Liver (tissue), 3 donors: ENCODE data around the gene MCM9.

ENCODE experiments used
- ATF3 ChIP-seq: IDR thresholded peaks from 2 replicates; pipeline ENCODE4 v1.6.1; 2016; ENCODE audit warnings: antibody characterized with exemption
- EGR1 ChIP-seq, 2 donors: IDR thresholded peaks; 2 replicates each; pipeline ENCODE4 v1.6.1; 2016 to 2018; ENCODE audit warnings: antibody characterized with exemption in 2 of 2, low read depth in 2 of 2
- FOXA1 ChIP-seq: IDR thresholded peaks from 2 replicates; pipeline ENCODE4 v1.6.1; 2016; ENCODE audit warnings: antibody characterized with exemption
- JUND ChIP-seq, 2 donors: IDR thresholded peaks; 2 replicates each; pipeline ENCODE4 v1.6.1; 2016; ENCODE audit warnings: antibody characterized with exemption in 2 of 2
- RAD21 ChIP-seq, 2 donors: IDR thresholded peaks; 2 replicates each; pipeline ENCODE4 v1.6.1; 2016; ENCODE audit warnings: antibody characterized with exemption in 2 of 2, mild to moderate bottlenecking in 2 of 2
- RXRA ChIP-seq, 2 donors: IDR thresholded peaks; 2 replicates each; pipeline ENCODE4 v1.6.1; 2017 to 2018; ENCODE audit warnings: antibody characterized with exemption in 2 of 2, mild to moderate bottlenecking in 1 of 2
- TAF1 ChIP-seq: conservative IDR thresholded peaks from 2 replicates; pipeline ENCODE4 v1.6.1; 2016; ENCODE audit warnings: antibody characterized with exemption, mild to moderate bottlenecking
- YY1 ChIP-seq: IDR thresholded peaks from 2 replicates; pipeline ENCODE4 v1.6.1; 2016; ENCODE audit warnings: antibody characterized with exemption, mild to moderate bottlenecking
- TF ChIP-seq, protein P1 (sequence below): IDR thresholded peaks from 2 replicates; pipeline ENCODE4 v1.6.1; 2016; ENCODE audit warnings: antibody characterized with exemption, mild to moderate bottlenecking
- TF ChIP-seq, protein P2 (sequence below): IDR thresholded peaks from 2 replicates; pipeline ENCODE4 v1.6.1; 2016; ENCODE audit warnings: antibody characterized with exemption
- TF ChIP-seq, protein P3 (sequence below): fragments of 150-350 bp; IDR thresholded peaks from 2 replicates; pipeline ENCODE4 v1.5.1; 2017; ENCODE audit warnings: improper control_type of control experiment, low read depth, low read length; ENCODE audit not compliant: missing input control
- donor health status: healthy.
- donor health status: healthy.

DNA sequence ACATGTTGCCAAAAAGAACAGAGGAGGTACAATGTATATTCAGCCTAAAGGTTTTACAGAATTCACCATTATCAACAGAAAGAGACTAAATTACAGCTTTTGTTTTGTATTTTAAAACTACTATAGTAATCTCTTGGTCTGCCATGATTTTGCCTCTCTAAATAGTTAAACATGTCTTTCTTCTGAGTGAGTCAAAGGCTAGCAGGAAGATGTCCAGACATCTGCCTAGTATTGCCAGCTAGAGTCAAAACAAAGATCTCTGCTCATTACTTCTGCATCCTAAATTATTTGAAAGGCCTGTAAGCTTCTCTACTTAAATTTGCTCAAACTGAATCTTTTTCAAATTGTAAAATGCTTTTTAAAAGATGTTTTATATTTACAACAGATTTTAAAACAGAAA, 32.2 kb downstream of the MCM9 start:
- TF ChIP-seq, protein P1, sequence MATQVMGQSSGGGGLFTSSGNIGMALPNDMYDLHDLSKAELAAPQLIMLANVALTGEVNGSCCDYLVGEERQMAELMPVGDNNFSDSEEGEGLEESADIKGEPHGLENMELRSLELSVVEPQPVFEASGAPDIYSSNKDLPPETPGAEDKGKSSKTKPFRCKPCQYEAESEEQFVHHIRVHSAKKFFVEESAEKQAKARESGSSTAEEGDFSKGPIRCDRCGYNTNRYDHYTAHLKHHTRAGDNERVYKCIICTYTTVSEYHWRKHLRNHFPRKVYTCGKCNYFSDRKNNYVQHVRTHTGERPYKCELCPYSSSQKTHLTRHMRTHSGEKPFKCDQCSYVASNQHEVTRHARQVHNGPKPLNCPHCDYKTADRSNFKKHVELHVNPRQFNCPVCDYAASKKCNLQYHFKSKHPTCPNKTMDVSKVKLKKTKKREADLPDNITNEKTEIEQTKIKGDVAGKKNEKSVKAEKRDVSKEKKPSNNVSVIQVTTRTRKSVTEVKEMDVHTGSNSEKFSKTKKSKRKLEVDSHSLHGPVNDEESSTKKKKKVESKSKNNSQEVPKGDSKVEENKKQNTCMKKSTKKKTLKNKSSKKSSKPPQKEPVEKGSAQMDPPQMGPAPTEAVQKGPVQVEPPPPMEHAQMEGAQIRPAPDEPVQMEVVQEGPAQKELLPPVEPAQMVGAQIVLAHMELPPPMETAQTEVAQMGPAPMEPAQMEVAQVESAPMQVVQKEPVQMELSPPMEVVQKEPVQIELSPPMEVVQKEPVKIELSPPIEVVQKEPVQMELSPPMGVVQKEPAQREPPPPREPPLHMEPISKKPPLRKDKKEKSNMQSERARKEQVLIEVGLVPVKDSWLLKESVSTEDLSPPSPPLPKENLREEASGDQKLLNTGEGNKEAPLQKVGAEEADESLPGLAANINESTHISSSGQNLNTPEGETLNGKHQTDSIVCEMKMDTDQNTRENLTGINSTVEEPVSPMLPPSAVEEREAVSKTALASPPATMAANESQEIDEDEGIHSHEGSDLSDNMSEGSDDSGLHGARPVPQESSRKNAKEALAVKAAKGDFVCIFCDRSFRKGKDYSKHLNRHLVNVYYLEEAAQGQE = no peak
- TF ChIP-seq ATF3 = no peak
- TF ChIP-seq, protein P2, sequence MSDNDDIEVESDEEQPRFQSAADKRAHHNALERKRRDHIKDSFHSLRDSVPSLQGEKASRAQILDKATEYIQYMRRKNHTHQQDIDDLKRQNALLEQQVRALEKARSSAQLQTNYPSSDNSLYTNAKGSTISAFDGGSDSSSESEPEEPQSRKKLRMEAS = no peak
- TF ChIP-seq, protein P3, sequence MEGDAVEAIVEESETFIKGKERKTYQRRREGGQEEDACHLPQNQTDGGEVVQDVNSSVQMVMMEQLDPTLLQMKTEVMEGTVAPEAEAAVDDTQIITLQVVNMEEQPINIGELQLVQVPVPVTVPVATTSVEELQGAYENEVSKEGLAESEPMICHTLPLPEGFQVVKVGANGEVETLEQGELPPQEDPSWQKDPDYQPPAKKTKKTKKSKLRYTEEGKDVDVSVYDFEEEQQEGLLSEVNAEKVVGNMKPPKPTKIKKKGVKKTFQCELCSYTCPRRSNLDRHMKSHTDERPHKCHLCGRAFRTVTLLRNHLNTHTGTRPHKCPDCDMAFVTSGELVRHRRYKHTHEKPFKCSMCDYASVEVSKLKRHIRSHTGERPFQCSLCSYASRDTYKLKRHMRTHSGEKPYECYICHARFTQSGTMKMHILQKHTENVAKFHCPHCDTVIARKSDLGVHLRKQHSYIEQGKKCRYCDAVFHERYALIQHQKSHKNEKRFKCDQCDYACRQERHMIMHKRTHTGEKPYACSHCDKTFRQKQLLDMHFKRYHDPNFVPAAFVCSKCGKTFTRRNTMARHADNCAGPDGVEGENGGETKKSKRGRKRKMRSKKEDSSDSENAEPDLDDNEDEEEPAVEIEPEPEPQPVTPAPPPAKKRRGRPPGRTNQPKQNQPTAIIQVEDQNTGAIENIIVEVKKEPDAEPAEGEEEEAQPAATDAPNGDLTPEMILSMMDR = no peak
- TF ChIP-seq RAD21 (IDR thresholded peaks at IDR 0.05) = no peak
- TF ChIP-seq RXRA (IDR thresholded peaks at IDR 0.05) = no peak
- no peak for TF ChIP-seq EGR1 (IDR thresholded peaks at IDR 0.05; ENCODE audit: low read depth in 2 of 2)
- no peak for TF ChIP-seq JUND (IDR thresholded peaks at IDR 0.05)
- TF ChIP-seq TAF1 = no peak
- no peak for TF ChIP-seq YY1
- TF ChIP-seq FOXA1 = no peak
